SKM-1 treated with dmso at 0.1 percent for 144 hours (cell line): ENCODE results near the gene GSAP.

Source experiments
- DNase-seq: peaks from one replicate; lab custom pipeline; 2025; ENCODE audit not compliant: unreplicated experiment; lab: John Stamatoyannopoulos, UW

The GSAP gene

GRCh38 chr7:77439572-77439971, 23.4 kb upstream of the GSAP start:
- DNase-seq: no peak

- DNase-seq: no peak
These were observed 22.0 kb upstream of the GSAP start for GRCh38 chr7:77438131-77438530.

- DNase-seq: no peak
These were observed 18.6 kb upstream of the GSAP start for GRCh38 chr7:77434570-77435275.

- no peak for DNase-seq
These were observed 17.8 kb upstream of the GSAP start for GRCh38 chr7:77433901-77434300.

GRCh38 chr7:77430927-77431326, 14.8 kb upstream of the GSAP start:
- DNase-seq: no peak

GRCh38 chr7:77428777-77429231, 12.7 kb upstream of the GSAP start:
- DNase-seq: peak; percentile 46

- no peak for DNase-seq
These were observed 12.0 kb upstream of the GSAP start for GRCh38 chr7:77427996-77428603.

- DNase-seq: no peak
These were observed 10.4 kb upstream of the GSAP start for GRCh38 chr7:77426521-77427051.

GRCh38 chr7:77426052-77426404, 9.9 kb upstream of the GSAP start:
- DNase-seq: no peak

- no peak for DNase-seq
These were observed 9.2 kb upstream of the GSAP start for GRCh38 chr7:77425101-77426051.

GRCh38 chr7:77422500-77422899, 6.4 kb upstream of the GSAP start:
- no peak for DNase-seq

GRCh38 chr7:77420986-77421672, 5.0 kb upstream of the GSAP start:
- no peak for DNase-seq

GRCh38 chr7:77420438-77420837, 4.3 kb upstream of the GSAP start:
- no peak for DNase-seq

GRCh38 chr7:77419102-77419501, 3.0 kb upstream of the GSAP start:
- no peak for DNase-seq

GRCh38 chr7:77417801-77418200, 1.7 kb upstream of the GSAP start:
- DNase-seq: no peak

GRCh38 chr7:77416621-77417371, 647 bp upstream of the GSAP start:
- no peak for DNase-seq

GRCh38 chr7:77415476-77415822, 700 bp downstream of the GSAP start:
- DNase-seq: no peak

GRCh38 chr7:77413861-77414424, 2.2 kb downstream of the GSAP start:
- DNase-seq: no peak

GRCh38 chr7:77413128-77413527, 3.0 kb downstream of the GSAP start:
- no peak for DNase-seq
